ENCODE measurements around the gene L3MBTL4. TPM values are rescaled to one million over a fixed set of nuclear protein-coding genes. Genes with fewer than 3 reads are reported as not detected.

The L3MBTL4 gene
- total RNA-seq, 1 experiment from 2014 or later = not detected

- ChIA-PET RAD21 (ENCODE audit: low non-redundant PET in 1 of 2, low total read pairs in 2 of 2, uncharacterized antibody in 2 of 2, unreplicated experiment in 2 of 2) (no interaction called here), CTCF (no interaction called here), POLR2A (no interaction called here)
- TF ChIP-seq RAD21 (IDR thresholded peaks at IDR 0.05; ENCODE audit: low read depth) (no peak), EZH2phosphoT487 (IDR thresholded peaks at IDR 0.05; ENCODE audit: borderline replicate concordance) (no peak), CTCF (IDR thresholded peaks at IDR 0.05 in 2 of 3, conservative IDR thresholded peaks at IDR 0.05 in 1 of 3; ENCODE audit: borderline replicate concordance in 1 of 3, insufficient read depth in 1 of 3, low read depth in 2 of 3, low read length in 2 of 3) (no peak), REST (IDR thresholded peaks at IDR 0.05; ENCODE audit: low read depth) (no peak), SRF (IDR thresholded peaks at IDR 0.05; ENCODE audit: low read depth) (no peak), ATF3 (IDR thresholded peaks at IDR 0.05) (no peak), TCF7L2 (IDR thresholded peaks at IDR 0.05; ENCODE audit: borderline replicate concordance, extremely low read depth, insufficient read depth, insufficient read length) (no peak), JUND (IDR thresholded peaks at IDR 0.05) (no peak), ZFX (IDR thresholded peaks at IDR 0.05) (no peak), ZBTB33 (IDR thresholded peaks at IDR 0.05; ENCODE audit: extremely low read depth, insufficient replicate concordance, low read length) (no peak), MAX (IDR thresholded peaks at IDR 0.05) (no peak), YY1 (IDR thresholded peaks at IDR 0.05; ENCODE audit: extremely low read depth, insufficient replicate concordance, low read depth, low read length) (no peak), FOSL1 (IDR thresholded peaks at IDR 0.05; ENCODE audit: low read depth) (no peak), SIN3A (IDR thresholded peaks at IDR 0.05; ENCODE audit: low read depth) (no peak), SP1 (IDR thresholded peaks at IDR 0.05; ENCODE audit: low read depth) (no peak)
- no TSS peak for BruUV-seq (replicated peaks)
- Histone ChIP-seq H3K4me3 (replicated peaks in 1 of 2; ENCODE audit: low read depth in 1 of 2, low read length in 2 of 2) (no peak overlapping the region), H3K4me2 (ENCODE audit: low read length) (no peak overlapping the region), H3K27me3 (ENCODE audit: insufficient read depth, low read length) (no peaks in the 10 kb centered on the region), H3K9me2 (ENCODE audit: insufficient read depth) (no peaks in the 10 kb centered on the region), H3K36me3 (ENCODE audit: control insufficient read depth in 1 of 2, insufficient read depth in 2 of 2, low read length in 2 of 2) (no peaks in the 10 kb centered on the region), H3K9me3 (ENCODE audit: control insufficient read depth in 1 of 2, insufficient read depth in 1 of 2, low read depth in 1 of 2, low read length in 2 of 2) (peaks cover 9 to 11% of the 10 kb centered on the region in 2 experiments; a peak in 2 of 4 replicates), H3K9ac (ENCODE audit: low read length) (no peak overlapping the region), H3K27ac (ENCODE audit: low read depth, low read length) (no peak overlapping the region), H2AFZ (ENCODE audit: low read depth, low read length, poor library complexity, severe bottlenecking) (no peak overlapping the region), H3K4me1 (ENCODE audit: control insufficient read depth in 1 of 2, insufficient read depth in 2 of 2, low read length in 2 of 2) (no peaks in the 10 kb centered on the region), H3K79me2 (ENCODE audit: insufficient read depth, low read length) (no peaks in the 10 kb centered on the region), H4K20me1 (ENCODE audit: insufficient read depth) (no peaks in the 10 kb centered on the region)
- DNase-seq (ENCODE audit: low read depth, low spot score) (no peak), ATAC-seq (no peak)
- intact Hi-C loops (cut with micrococcal nuclease) = no loop called here
These were observed 389.9 kb downstream of the L3MBTL4 start for GRCh38 chr18:6024745-6025248.
